Tibial nerve (tissue), 4 donors: ENCODE results near the gene BLOC1S3. TPM values are rescaled to one million over a fixed set of nuclear protein-coding genes. Genes with fewer than 3 reads are reported as not detected.

ENCODE experiments used
- DNase-seq, 2 donors: peaks; one replicate each; pipeline ENCODE4 v3.0.0-alpha.2; 2019; ENCODE audit warnings: low spot score in 2 of 2
- H3K27ac ChIP-seq, 4 donors: fragments of 200-600 bp; sonication (generic) in 3 of 4; one replicate each; pipeline ENCODE4 v1.5.1; 2017 to 2019; ENCODE audit warnings: mild to moderate bottlenecking in 1 of 4
- H3K27me3 ChIP-seq, 2 donors: fragments of 200-600 bp; sonication (generic) in 1 of 2; one replicate each; pipeline versions ENCODE4 v1.5.1 to v1.6.0; 2017 to 2019
- H3K36me3 ChIP-seq, 3 donors: fragments of 200-600 bp; sonication (generic); one replicate each; pipeline ENCODE4 v1.5.1; 2018 to 2019
- H3K4me1 ChIP-seq, 4 donors: fragments of 200-600 bp; sonication (generic) in 3 of 4; one replicate each; pipeline ENCODE4 v1.5.1; 2017 to 2019
- H3K4me3 ChIP-seq, 4 donors: fragments of 200-600 bp; sonication (generic) in 3 of 4; one replicate each; pipeline ENCODE4 v1.5.1; 2017 to 2019; ENCODE audit warnings: mild to moderate bottlenecking in 1 of 4, moderate library complexity in 1 of 4
- H3K9me3 ChIP-seq, 4 donors: fragments of 200-600 bp; sonication (generic) in 3 of 4; one replicate each; pipeline ENCODE4 v1.5.1; 2017 to 2019
- EP300 ChIP-seq, 2 donors: sonication (generic); formaldehyde crosslinking; IDR thresholded peaks; one replicate each; pipeline ENCODE4 v1.6.1; 2017; ENCODE audit warnings: antibody characterized with exemption in 2 of 2, mild to moderate bottlenecking in 1 of 2
- POLR2A ChIP-seq, 2 donors: fragments of 450-650 bp; IDR thresholded peaks; one replicate each; pipeline ENCODE4 v1.6.1; 2017; ENCODE audit warnings: antibody characterized with exemption in 2 of 2, mild to moderate bottlenecking in 2 of 2, moderate library complexity in 2 of 2
- WGBS, 2 donors: methylation state at CpG; one replicate each; pipeline ENCODE4 v1.1.5; 2018; 5-methylcytosine and 5-hydroxymethylcytosine counted together
- total RNA-seq, 4 donors: library from RNA; depleted of rRNA; stranded (reverse); fragments of >200 nt; gene quantifications; one replicate each; pipeline ENCODE4 v1.1.0, GENCODE V29; 2016
- TF ChIP-seq, protein P1 (sequence below), 5 experiments: fragments of 200-600 bp in 3 of 5; fragments of 450-650 bp in 2 of 5; sonication (generic) in 3 of 5; IDR thresholded peaks; one replicate each; pipeline ENCODE4 v1.5.1; 2016 to 2019; ENCODE audit warnings: antibody characterized with exemption in 5 of 5, mild to moderate bottlenecking in 3 of 5, moderate library complexity in 2 of 5

BLOC1S3 gene
- total RNA-seq, 4 donors from 2014 or later: 12.0 to 42.0 (median 23.7) TPM

DNA sequence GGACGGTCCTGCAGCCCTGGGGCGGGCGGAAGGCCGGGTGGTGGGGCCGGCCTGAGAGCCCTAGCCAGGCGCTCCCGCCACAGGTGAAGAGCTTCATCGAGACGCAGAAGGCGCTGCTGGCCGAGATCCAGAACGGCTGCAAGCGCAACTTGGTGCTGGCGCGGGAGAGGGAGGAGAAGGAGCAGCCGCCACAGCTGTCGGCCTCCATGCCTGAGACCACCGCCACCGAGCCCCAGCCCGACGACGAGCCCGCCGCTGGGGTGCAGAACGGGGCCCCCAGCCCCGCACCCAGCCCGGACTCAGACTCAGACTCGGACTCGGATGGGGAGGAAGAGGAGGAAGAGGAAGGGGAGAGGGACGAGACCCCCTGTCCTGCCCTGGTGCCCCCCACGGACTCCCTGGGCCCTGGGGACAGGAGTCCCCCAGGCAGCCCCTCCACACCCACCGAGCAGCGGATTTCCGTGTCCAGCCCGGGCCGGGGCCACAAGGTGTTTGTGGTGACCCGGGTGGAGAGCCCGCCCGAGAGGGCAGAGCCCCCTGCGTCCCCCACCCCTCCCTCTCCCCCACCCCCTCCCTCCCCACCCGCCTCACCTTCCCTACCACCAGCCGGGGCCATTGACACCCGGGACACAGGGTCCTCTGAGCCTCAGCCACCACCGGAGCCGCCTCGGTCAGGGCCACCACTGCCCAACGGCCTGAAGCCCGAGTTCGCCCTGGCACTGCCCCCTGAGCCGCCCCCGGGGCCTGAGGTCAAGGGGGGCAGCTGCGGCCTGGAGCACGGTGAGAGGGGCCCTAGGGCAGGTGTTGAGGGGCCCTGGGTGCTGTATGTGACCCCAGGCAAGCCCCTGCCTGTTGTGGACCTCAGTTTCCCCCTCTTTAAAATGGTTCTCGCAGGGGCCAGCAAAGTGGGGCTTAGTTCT lies 33.1 kb upstream of the BLOC1S3 start:
- Histone ChIP-seq H3K27me3 (peaks cover 0 to under 1% of the 10 kb centered on the region in 2 donors), H3K27ac (no peak overlapping the region), H3K4me3 (no peak overlapping the region), H3K9me3 (no peaks in the 10 kb centered on the region), H3K36me3 (peaks cover 2 to 86% (median 21%) of the 10 kb centered on the region in 3 donors), H3K4me1 (no peaks in the 10 kb centered on the region)
- TF ChIP-seq, protein P1, sequence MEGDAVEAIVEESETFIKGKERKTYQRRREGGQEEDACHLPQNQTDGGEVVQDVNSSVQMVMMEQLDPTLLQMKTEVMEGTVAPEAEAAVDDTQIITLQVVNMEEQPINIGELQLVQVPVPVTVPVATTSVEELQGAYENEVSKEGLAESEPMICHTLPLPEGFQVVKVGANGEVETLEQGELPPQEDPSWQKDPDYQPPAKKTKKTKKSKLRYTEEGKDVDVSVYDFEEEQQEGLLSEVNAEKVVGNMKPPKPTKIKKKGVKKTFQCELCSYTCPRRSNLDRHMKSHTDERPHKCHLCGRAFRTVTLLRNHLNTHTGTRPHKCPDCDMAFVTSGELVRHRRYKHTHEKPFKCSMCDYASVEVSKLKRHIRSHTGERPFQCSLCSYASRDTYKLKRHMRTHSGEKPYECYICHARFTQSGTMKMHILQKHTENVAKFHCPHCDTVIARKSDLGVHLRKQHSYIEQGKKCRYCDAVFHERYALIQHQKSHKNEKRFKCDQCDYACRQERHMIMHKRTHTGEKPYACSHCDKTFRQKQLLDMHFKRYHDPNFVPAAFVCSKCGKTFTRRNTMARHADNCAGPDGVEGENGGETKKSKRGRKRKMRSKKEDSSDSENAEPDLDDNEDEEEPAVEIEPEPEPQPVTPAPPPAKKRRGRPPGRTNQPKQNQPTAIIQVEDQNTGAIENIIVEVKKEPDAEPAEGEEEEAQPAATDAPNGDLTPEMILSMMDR (IDR thresholded peaks at IDR 0.05): no peak
- TF ChIP-seq POLR2A (IDR thresholded peaks at IDR 0.05): no peak
- no peak for TF ChIP-seq EP300 (IDR thresholded peaks at IDR 0.05)
- no peak for DNase-seq
- 92 to 94% methylated on average over 41 to 47 of the region's 54 CpGs for WGBS, 2 donors

- TF ChIP-seq, protein P1 (IDR thresholded peaks at IDR 0.05): no peak
- TF ChIP-seq EP300 (IDR thresholded peaks at IDR 0.05) (no peak), POLR2A (IDR thresholded peaks at IDR 0.05) (no peak)
- H3K4me3 ChIP-seq: no peak overlapping the region
- no peak for DNase-seq
- H3K4me1 ChIP-seq: no peaks in the 10 kb centered on the region
- no peak overlapping the region for H3K27ac ChIP-seq
- 72 to 93% methylated on average over 7 to 9 of the region's 13 CpGs for WGBS, 2 donors
- H3K36me3 ChIP-seq: peaks cover 2 to 78% (median 17%) of the 10 kb centered on the region in 3 donors
- no peaks in the 10 kb centered on the region for H3K9me3 ChIP-seq
- H3K27me3 ChIP-seq: peaks cover 0 to 8% of the 10 kb centered on the region in 2 donors
Observed at GRCh38 chr19:45146251-45146650, 32.3 kb upstream of the BLOC1S3 start.

- no peak overlapping the region for H3K27ac ChIP-seq
- TF ChIP-seq, protein P1 (IDR thresholded peaks at IDR 0.05): no peak
- TF ChIP-seq POLR2A (IDR thresholded peaks at IDR 0.05): no peak
- no peak for TF ChIP-seq EP300 (IDR thresholded peaks at IDR 0.05)
- no peak for DNase-seq
- peaks cover 0 to 13% of the 10 kb centered on the region in 2 donors for H3K27me3 ChIP-seq
- WGBS, 2 donors: 78 to 82% methylated on average over 11 to 16 of the region's 18 CpGs
- H3K4me3 ChIP-seq: no peak overlapping the region
- H3K9me3 ChIP-seq: no peaks in the 10 kb centered on the region
- peaks cover 2 to 73% (median 14%) of the 10 kb centered on the region in 3 donors for H3K36me3 ChIP-seq
- peaks cover 0 to 4% (median under 1%) of the 10 kb centered on the region in 4 donors for H3K4me1 ChIP-seq
Observed at GRCh38 chr19:45146741-45147205, 31.8 kb upstream of the BLOC1S3 start.

DNA sequence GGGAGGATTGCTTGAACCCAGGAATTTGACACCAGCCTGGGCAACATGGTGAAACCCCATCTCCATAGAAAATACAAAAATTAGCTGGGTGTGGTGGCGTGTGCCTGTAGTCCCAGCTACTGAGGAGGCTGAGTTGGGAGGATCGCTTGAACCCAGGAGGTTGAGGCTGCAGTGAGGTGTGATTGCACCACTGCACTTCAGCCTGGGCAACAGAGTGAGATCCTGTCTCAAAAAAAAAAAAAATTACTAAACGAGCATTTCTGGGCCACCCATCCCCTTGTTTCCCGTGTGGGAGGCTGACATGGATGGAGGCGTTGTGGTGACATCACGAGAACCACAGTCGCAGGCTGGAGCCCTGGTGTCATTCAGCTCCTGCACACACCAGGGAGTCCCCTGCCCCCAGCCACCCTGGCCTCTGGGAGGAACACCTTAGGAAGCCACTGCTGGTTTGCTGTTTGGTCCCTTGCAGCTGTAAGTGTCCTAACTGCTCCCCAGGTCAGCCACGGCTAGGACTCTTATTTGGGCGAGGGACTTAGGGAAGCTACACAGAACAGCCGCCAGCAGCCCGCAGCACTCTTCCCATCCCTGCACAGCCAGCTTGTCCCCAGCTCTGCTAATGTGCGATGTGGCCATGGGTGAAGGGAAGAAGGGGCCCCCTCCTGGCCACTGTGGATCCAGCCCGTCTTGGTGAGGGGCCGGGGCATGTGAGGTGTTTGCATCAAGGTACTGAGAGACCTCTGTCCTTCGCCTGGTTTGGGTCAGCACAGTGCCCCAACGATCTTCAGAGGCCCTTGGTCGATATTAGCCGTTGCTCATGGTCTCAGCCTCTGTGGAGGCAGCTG lies 30.5 kb upstream of the BLOC1S3 start:
- Histone ChIP-seq H3K36me3 (peaks cover 2 to 60% (median 7%) of the 10 kb centered on the region in 3 donors), H3K9me3 (no peaks in the 10 kb centered on the region), H3K27ac (no peak overlapping the region), H3K4me1 (peaks cover 0 to 17% (median 13%) of the 10 kb centered on the region in 4 donors), H3K27me3 (peaks cover 0 to 26% of the 10 kb centered on the region in 2 donors), H3K4me3 (no peak overlapping the region)
- WGBS, 2 donors: 83 to 87% methylated on average over 7 to 18 of the region's 18 CpGs
- TF ChIP-seq POLR2A (IDR thresholded peaks at IDR 0.05): no peak
- TF ChIP-seq, protein P1 (IDR thresholded peaks at IDR 0.05): no peak
- TF ChIP-seq EP300 (IDR thresholded peaks at IDR 0.05): no peak
- DNase-seq: no peak
